ENCODE measurements around the gene FADS2. TPM values are rescaled to one million over a fixed set of nuclear protein-coding genes. Genes with fewer than 3 reads are reported as not detected.

The FADS2 gene
- total RNA-seq, 1 experiment from 2014 or later: 17.1 TPM

DNA sequence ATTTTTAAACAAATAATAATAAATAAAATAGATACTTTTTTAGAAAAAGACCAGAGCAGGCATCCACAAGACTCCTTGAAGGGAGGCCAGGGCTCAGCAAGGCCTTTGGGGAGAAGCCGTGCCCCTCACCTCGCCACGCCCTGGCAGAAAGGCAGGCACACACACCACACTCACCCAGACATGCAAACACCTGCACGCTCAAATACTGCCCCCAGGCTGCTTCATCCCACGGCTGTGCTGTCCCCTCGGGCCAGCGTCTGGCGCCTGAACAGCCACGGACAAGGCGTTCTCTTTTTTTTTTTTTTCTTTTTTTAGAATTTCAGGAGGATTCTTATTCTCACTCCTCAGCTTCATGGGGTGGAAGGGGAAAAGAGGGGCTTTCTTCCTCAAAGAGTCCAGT is 61.7 kb downstream of the FADS2 start (continued):
- TF ChIP-seq ELF1 (IDR thresholded peaks at IDR 0.05; ENCODE audit: borderline replicate concordance, low read depth): no peak
- no peak for TF ChIP-seq EZH2phosphoT487 (IDR thresholded peaks at IDR 0.05; ENCODE audit: borderline replicate concordance)
- no peak for TF ChIP-seq SIN3A (IDR thresholded peaks at IDR 0.05; ENCODE audit: low read depth)
- TF ChIP-seq ATF3 (IDR thresholded peaks at IDR 0.05): no peak
- no peak for TF ChIP-seq FOSL1 (IDR thresholded peaks at IDR 0.05; ENCODE audit: low read depth)
- no peak for TF ChIP-seq POLR2A (IDR thresholded peaks at IDR 0.05; ENCODE audit: borderline replicate concordance, extremely low read depth, insufficient read depth, insufficient read length)
- TF ChIP-seq ZNF274 (IDR thresholded peaks at IDR 0.05; ENCODE audit: low read depth, low read length): no peak
- TF ChIP-seq ZFX (IDR thresholded peaks at IDR 0.05): no peak

GRCh38 chr11:61890529-61891330 is 62.6 kb downstream of the FADS2 start:
- no peak for TF ChIP-seq ATF3 (IDR thresholded peaks at IDR 0.05)
- peak; percentile 62 for TF ChIP-seq EGR1 (IDR thresholded peaks at IDR 0.05; ENCODE audit: low read depth)
- peak; percentile 80 for TF ChIP-seq MAX (IDR thresholded peaks at IDR 0.05)
- H3K79me2 ChIP-seq (ENCODE audit: insufficient read depth, low read length): no peaks in the 10 kb centered on the region; the same call in 1 of the 2 replicates
- H3K4me2 ChIP-seq (ENCODE audit: low read length): peak overlapping the region; percentile 91
- DNase-seq (ENCODE audit: low read depth, low spot score): no peak
- intact Hi-C loops (cut with micrococcal nuclease): no loop called here
- no peaks in the 10 kb centered on the region for H4K20me1 ChIP-seq (ENCODE audit: insufficient read depth)
- RAD21 ChIA-PET (ENCODE audit: low non-redundant PET in 1 of 2, low total read pairs in 2 of 2, uncharacterized antibody in 2 of 2, unreplicated experiment in 2 of 2): interaction anchor here in 1 of 2 experiments (0.7 kb wide), 1 partner anchor 16 kb away, joined by 4 read pairs; no protein-coding TSS in a partner anchor
- no peaks in the 10 kb centered on the region for H3K27me3 ChIP-seq (ENCODE audit: insufficient read depth, low read length)
- H3K9me3 ChIP-seq (ENCODE audit: control insufficient read depth in 1 of 2, insufficient read depth in 1 of 2, low read depth in 1 of 2, low read length in 2 of 2): peaks cover 0 to 6% of the 10 kb centered on the region in 2 experiments; a peak in 1 of 4 replicates
- peak overlapping the region; percentile 59 for H3K9ac ChIP-seq (ENCODE audit: low read length)
- H3K36me3 ChIP-seq (ENCODE audit: control insufficient read depth in 1 of 2, insufficient read depth in 2 of 2, low read length in 2 of 2): peaks cover 0 to 3% of the 10 kb centered on the region in 2 experiments; a peak in 1 of 4 replicates
- no peak overlapping the region for H2AFZ ChIP-seq (ENCODE audit: low read depth, low read length, poor library complexity, severe bottlenecking)
- CTCF ChIA-PET: interaction anchor here (1.0 to 1.4 kb wide), 2 partner anchors 8 to 218 kb away, joined by 4 to 8 read pairs; no protein-coding TSS in a partner anchor
- H3K4me1 ChIP-seq (ENCODE audit: control insufficient read depth in 1 of 2, insufficient read depth in 2 of 2, low read length in 2 of 2): peaks cover 21 to 32% of the 10 kb centered on the region in 2 experiments
- H3K4me3 ChIP-seq (replicated peaks in 1 of 2; ENCODE audit: low read depth in 1 of 2, low read length in 2 of 2): peak overlapping the region; percentile 73 to 78
- peak; percentile 59 for ATAC-seq
- H3K9me2 ChIP-seq (ENCODE audit: insufficient read depth): no peaks in the 10 kb centered on the region
- BruUV-seq (replicated peaks): TSS peak; percentile 43
- H3K27ac ChIP-seq (ENCODE audit: low read depth, low read length): peak overlapping the region; percentile 87
- POLR2A ChIA-PET: interaction anchor here (0.7 kb wide), 1 partner anchor 76 kb away, joined by 3 read pairs; no protein-coding TSS in a partner anchor

Data from HCT116 (cell line).